Measurements from ENCODE around the gene C10orf143.

Gene C10orf143

DNA sequence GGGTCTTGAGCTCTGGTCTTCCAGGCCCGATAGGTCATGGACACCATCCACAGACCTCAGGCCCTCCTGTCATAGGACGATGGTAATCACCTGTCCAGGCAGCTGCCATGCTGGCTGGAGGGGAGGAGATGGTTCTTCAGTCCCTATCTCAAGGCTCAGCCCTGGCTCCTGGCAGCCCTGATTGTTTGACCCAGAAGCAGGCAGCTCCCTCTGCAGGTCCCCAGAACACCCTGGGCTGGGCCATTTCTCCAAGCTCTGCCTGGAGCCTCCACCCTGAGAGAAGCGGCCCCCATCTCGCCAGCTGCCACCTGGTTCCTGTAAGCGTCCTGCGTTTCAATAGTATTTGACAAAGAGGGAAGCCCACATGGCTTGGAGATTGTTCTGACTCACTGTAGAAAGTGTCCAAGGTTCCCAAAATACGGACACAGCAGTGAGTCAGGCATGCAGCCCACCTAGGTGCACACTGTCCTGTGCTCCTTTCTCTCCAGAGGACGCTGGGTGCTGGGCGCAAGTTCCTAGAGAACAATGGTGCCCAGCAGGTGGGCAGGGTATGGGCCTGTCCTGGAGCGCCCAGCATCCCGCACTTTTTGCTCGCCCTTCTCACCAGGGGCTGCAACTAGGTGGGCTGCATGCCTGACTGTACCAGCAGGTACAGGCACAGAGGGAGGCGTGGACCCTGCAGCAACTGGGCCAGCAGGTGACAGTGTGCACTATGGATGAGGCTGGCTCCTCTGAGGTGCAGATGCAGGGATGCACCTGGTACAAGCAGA is 74.1 kb downstream of the C10orf143 start:
- H3F3A ChIP-seq (ENCODE audit: insufficient read depth), result no peaks in the 10 kb centered on the region
- H3K4me2 ChIP-seq (ENCODE audit: low read depth, low read length, poor library complexity, severe bottlenecking), result no peak overlapping the region
- TF ChIP-seq, protein P1, sequence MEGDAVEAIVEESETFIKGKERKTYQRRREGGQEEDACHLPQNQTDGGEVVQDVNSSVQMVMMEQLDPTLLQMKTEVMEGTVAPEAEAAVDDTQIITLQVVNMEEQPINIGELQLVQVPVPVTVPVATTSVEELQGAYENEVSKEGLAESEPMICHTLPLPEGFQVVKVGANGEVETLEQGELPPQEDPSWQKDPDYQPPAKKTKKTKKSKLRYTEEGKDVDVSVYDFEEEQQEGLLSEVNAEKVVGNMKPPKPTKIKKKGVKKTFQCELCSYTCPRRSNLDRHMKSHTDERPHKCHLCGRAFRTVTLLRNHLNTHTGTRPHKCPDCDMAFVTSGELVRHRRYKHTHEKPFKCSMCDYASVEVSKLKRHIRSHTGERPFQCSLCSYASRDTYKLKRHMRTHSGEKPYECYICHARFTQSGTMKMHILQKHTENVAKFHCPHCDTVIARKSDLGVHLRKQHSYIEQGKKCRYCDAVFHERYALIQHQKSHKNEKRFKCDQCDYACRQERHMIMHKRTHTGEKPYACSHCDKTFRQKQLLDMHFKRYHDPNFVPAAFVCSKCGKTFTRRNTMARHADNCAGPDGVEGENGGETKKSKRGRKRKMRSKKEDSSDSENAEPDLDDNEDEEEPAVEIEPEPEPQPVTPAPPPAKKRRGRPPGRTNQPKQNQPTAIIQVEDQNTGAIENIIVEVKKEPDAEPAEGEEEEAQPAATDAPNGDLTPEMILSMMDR (IDR thresholded peaks at IDR 0.05; ENCODE audit: insufficient read depth, low read length, poor library complexity, severe bottlenecking), result no peak
- TF ChIP-seq EZH2phosphoT487 (conservative IDR thresholded peaks at IDR 0.05; ENCODE audit: low read length), result no peak
- H2AFZ ChIP-seq (ENCODE audit: low read depth, low read length, severe bottlenecking), result no peak overlapping the region
- no peaks in the 10 kb centered on the region for H3K9me3 ChIP-seq (ENCODE audit: insufficient read depth, low read length)
- H3K36me3 ChIP-seq (ENCODE audit: low read length), result no peaks in the 10 kb centered on the region
- H3K79me2 ChIP-seq (ENCODE audit: insufficient read depth, low read length), result no peaks in the 10 kb centered on the region
- no peak overlapping the region for H3K4me3 ChIP-seq (ENCODE audit: insufficient read depth, low read length, poor library complexity, severe bottlenecking)
- H3K27ac ChIP-seq (ENCODE audit: low read depth, low read length), result no peak overlapping the region
- no peak overlapping the region for H3K9ac ChIP-seq (ENCODE audit: low read length)
- no peaks in the 10 kb centered on the region for H4K20me1 ChIP-seq (ENCODE audit: low read depth, low read length)
- H3K27me3 ChIP-seq (ENCODE audit: low read length), result no peaks in the 10 kb centered on the region
- no peaks in the 10 kb centered on the region for H3K9me2 ChIP-seq (replicated peaks; ENCODE audit: insufficient read depth, low read length)

DNA sequence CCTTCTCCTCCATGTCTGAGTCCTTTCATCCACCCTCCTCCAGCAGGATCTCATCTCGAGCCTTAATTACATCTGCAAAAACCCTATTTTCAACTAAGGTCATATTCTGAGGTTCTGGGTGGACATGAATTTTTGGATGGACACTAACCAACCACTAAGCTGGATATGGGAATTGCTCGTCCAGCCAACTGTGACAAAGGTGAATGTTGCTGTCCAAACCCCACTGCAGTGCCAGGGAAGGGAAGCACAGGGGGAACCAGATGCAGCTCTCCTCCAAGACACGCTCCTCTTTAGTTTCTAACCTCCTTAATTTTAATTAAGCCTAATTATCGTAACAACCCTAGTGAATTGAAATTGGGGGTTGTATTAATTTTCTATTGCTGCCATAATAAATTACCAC is 81.4 kb downstream of the C10orf143 start:
- Histone ChIP-seq H2AFZ (ENCODE audit: low read depth, low read length, severe bottlenecking) (no peak overlapping the region), H3K27me3 (ENCODE audit: low read length) (no peaks in the 10 kb centered on the region), H3K4me2 (ENCODE audit: low read depth, low read length, poor library complexity, severe bottlenecking) (no peak overlapping the region), H3K4me3 (ENCODE audit: insufficient read depth, low read length, poor library complexity, severe bottlenecking) (no peak overlapping the region), H4K20me1 (ENCODE audit: low read depth, low read length) (no peaks in the 10 kb centered on the region), H3K9me2 (replicated peaks; ENCODE audit: insufficient read depth, low read length) (no peaks in the 10 kb centered on the region), H3K9me3 (ENCODE audit: insufficient read depth, low read length) (no peaks in the 10 kb centered on the region), H3K9ac (ENCODE audit: low read length) (no peak overlapping the region), H3F3A (ENCODE audit: insufficient read depth) (no peaks in the 10 kb centered on the region), H3K36me3 (ENCODE audit: low read length) (no peaks in the 10 kb centered on the region), H3K79me2 (ENCODE audit: insufficient read depth, low read length) (no peaks in the 10 kb centered on the region), H3K27ac (ENCODE audit: low read depth, low read length) (no peak overlapping the region)
- TF ChIP-seq, protein P1 (IDR thresholded peaks at IDR 0.05; ENCODE audit: insufficient read depth, low read length, poor library complexity, severe bottlenecking), result no peak
- no peak for TF ChIP-seq EZH2phosphoT487 (conservative IDR thresholded peaks at IDR 0.05; ENCODE audit: low read length)

DNA sequence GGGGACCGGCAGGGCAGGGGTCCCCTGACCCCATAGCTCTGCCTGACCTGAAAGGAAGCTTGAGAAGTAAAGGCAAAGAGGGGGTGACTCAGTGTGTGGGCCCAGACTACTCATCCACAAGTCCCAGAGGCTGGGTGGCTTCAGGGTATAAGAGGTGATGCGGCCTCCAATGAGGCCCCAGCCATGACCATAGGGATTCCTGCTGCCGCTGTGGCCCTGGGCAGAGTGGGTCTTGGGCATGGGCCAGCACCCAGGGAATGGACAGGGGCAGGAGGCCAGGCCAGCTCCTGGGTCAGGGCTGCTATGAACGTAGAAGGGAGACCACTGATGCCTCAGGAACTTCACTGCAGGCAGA is 82.2 kb downstream of the C10orf143 start:
- TF ChIP-seq, protein P1 (IDR thresholded peaks at IDR 0.05; ENCODE audit: insufficient read depth, low read length, poor library complexity, severe bottlenecking), result no peak
- no peak for TF ChIP-seq EZH2phosphoT487 (conservative IDR thresholded peaks at IDR 0.05; ENCODE audit: low read length)
- Histone ChIP-seq H2AFZ (ENCODE audit: low read depth, low read length, severe bottlenecking) (no peak overlapping the region), H3K79me2 (ENCODE audit: insufficient read depth, low read length) (no peaks in the 10 kb centered on the region), H3K9ac (ENCODE audit: low read length) (no peak overlapping the region), H3K4me3 (ENCODE audit: insufficient read depth, low read length, poor library complexity, severe bottlenecking) (no peak overlapping the region), H3K27ac (ENCODE audit: low read depth, low read length) (no peak overlapping the region), H3K4me2 (ENCODE audit: low read depth, low read length, poor library complexity, severe bottlenecking) (no peak overlapping the region), H3K9me2 (replicated peaks; ENCODE audit: insufficient read depth, low read length) (no peaks in the 10 kb centered on the region), H3K27me3 (ENCODE audit: low read length) (no peaks in the 10 kb centered on the region), H3K9me3 (ENCODE audit: insufficient read depth, low read length) (no peaks in the 10 kb centered on the region), H3F3A (ENCODE audit: insufficient read depth) (no peaks in the 10 kb centered on the region), H3K36me3 (ENCODE audit: low read length) (no peaks in the 10 kb centered on the region), H4K20me1 (ENCODE audit: low read depth, low read length) (no peaks in the 10 kb centered on the region)
